ENCODE measurements around the gene ACSM4. TPM values are rescaled to one million over a fixed set of nuclear protein-coding genes. Genes with fewer than 3 reads are reported as not detected.
"Not testable (repeated sequence)": the region's sequence is repeated elsewhere in the genome, so short reads cannot be mapped to it uniquely, and the experiment has no call there.

ACSM4 gene
- total RNA-seq, 1 donor from 2014 or later = not detected

DNA sequence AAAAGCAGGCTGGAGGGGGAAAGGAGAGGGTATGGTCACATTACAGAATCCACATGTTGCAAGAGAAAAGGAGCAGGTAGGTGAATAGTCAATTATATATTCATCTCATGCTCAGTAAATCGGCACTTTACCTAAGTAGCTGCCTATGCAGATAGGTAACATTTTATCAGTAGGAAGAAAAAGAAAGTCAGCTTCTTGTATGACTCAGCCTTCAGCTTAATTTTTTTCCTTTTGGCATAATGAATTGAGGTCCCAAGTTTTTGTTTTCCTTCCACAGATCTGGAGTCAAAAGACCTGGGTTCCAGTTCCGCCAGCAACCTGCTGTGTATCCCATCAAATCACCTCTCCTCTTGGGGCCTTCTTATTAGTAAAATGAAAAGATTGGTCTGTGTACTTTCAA is 6.0 kb upstream of the ACSM4 start:
- no peaks in the 10 kb centered on the region for H3K4me1 Mint-ChIP-seq (ENCODE audit: low read depth)
- H3K27ac Mint-ChIP-seq = no peak overlapping the region
- H3K4me3 Mint-ChIP-seq = no peak overlapping the region
- H3K36me3 Mint-ChIP-seq (ENCODE audit: low read depth) = no peaks in the 10 kb centered on the region
- no peak for DNase-seq (ENCODE audit: low spot score)
- no peaks in the 10 kb centered on the region for H3K9me3 Mint-ChIP-seq
- peaks cover 12% of the 10 kb centered on the region for H3K27me3 Mint-ChIP-seq (ENCODE audit: insufficient read depth)
- intact Hi-C loops (cut with micrococcal nuclease) = no loop called here

GRCh38 chr12:7302266-7302986 is 1.4 kb upstream of the ACSM4 start:
- H3K27me3 Mint-ChIP-seq (ENCODE audit: insufficient read depth) = peaks cover 8% of the 10 kb centered on the region
- no peaks in the 10 kb centered on the region for H3K36me3 Mint-ChIP-seq (ENCODE audit: low read depth)
- H3K4me3 Mint-ChIP-seq = no peak overlapping the region
- no peak for DNase-seq (ENCODE audit: low spot score)
- H3K9me3 Mint-ChIP-seq = no peaks in the 10 kb centered on the region
- no peak overlapping the region for H3K27ac Mint-ChIP-seq
- intact Hi-C loops (cut with micrococcal nuclease) = no loop called here
- H3K4me1 Mint-ChIP-seq (ENCODE audit: low read depth) = no peaks in the 10 kb centered on the region

- no peaks in the 10 kb centered on the region for H3K9me3 Mint-ChIP-seq
- no peaks in the 10 kb centered on the region for H3K4me1 Mint-ChIP-seq (ENCODE audit: low read depth)
- DNase-seq (ENCODE audit: low spot score) = no peak
- H3K36me3 Mint-ChIP-seq (ENCODE audit: low read depth) = no peaks in the 10 kb centered on the region
- H3K27ac Mint-ChIP-seq = no peak overlapping the region
- intact Hi-C loops (cut with micrococcal nuclease) = no loop called here
- H3K27me3 Mint-ChIP-seq (ENCODE audit: insufficient read depth) = peaks cover 8% of the 10 kb centered on the region
- H3K4me3 Mint-ChIP-seq = no peak overlapping the region
Observed at GRCh38 chr12:7303230-7303629, 642 bp upstream of the ACSM4 start.

DNA sequence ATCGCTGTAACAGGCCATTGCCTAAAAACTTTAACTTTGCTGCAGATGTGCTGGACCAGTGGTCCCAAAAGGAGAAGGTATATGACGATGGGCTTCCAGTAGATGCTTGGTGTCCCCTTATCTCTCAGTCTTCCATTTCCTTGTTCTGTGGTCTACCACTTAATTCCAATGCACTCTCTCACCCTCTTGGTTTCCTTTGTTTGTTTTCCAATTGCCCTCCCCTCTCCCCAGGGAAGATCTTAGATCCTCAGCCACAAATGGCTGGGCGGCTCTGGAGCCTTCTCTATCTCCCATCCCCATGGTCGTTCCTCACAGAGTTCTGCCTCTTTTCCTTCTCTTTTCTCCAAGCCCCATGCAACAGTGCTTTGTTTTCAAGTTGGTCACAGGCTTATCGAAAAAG is 584 bp downstream of the ACSM4 start:
- Mint-ChIP-seq H3K9me3 (no peaks in the 10 kb centered on the region), H3K36me3 (ENCODE audit: low read depth) (no peaks in the 10 kb centered on the region), H3K27me3 (ENCODE audit: insufficient read depth) (peaks cover 8% of the 10 kb centered on the region), H3K27ac (no peak overlapping the region), H3K4me1 (ENCODE audit: low read depth) (no peaks in the 10 kb centered on the region), H3K4me3 (no peak overlapping the region)
- DNase-seq (ENCODE audit: low spot score) = no peak
- intact Hi-C loops (cut with micrococcal nuclease) = no loop called here

DNA sequence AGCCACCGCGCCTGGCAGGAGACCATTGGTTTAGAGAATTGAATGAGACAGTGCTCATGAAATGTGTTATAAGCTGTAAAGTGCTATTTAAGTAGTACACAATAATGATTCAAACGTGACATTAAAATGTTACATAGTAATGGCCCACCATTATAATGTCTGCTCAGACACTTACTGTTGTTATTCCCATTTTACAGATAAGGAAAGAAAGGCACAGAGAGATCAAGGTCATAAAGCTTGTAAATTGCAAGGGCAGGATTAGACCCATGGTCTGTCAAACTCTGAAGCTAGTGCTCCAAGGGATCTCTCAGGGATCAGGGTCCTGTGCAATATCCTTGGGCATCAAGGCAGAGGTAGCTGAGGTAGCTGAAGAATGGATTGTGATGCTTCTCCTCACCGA is 6.2 kb downstream of the ACSM4 start:
- Mint-ChIP-seq H3K27ac (no peak overlapping the region), H3K4me3 (no peak overlapping the region), H3K27me3 (ENCODE audit: insufficient read depth) (peaks cover 1% of the 10 kb centered on the region), H3K4me1 (ENCODE audit: low read depth) (no peaks in the 10 kb centered on the region), H3K9me3 (no peaks in the 10 kb centered on the region), H3K36me3 (ENCODE audit: low read depth) (no peaks in the 10 kb centered on the region)
- intact Hi-C loops (cut with micrococcal nuclease) = no loop called here
- DNase-seq (ENCODE audit: low spot score) = no peak

- peaks cover 2% of the 10 kb centered on the region for H3K27me3 Mint-ChIP-seq (ENCODE audit: insufficient read depth)
- H3K27ac Mint-ChIP-seq = no peak overlapping the region
- H3K9me3 Mint-ChIP-seq = no peaks in the 10 kb centered on the region
- no peak for DNase-seq (ENCODE audit: low spot score)
- intact Hi-C loops (cut with micrococcal nuclease) = no loop called here
- H3K4me3 Mint-ChIP-seq = no peak overlapping the region
- H3K36me3 Mint-ChIP-seq (ENCODE audit: low read depth) = no peaks in the 10 kb centered on the region
- no peaks in the 10 kb centered on the region for H3K4me1 Mint-ChIP-seq (ENCODE audit: low read depth)
Observed at GRCh38 chr12:7319930-7320329, 16.1 kb downstream of the ACSM4 start.

- no peak for DNase-seq (ENCODE audit: low spot score)
- Mint-ChIP-seq H3K36me3 (ENCODE audit: low read depth) (no peaks in the 10 kb centered on the region), H3K27ac (no peak overlapping the region), H3K27me3 (ENCODE audit: insufficient read depth) (no peaks in the 10 kb centered on the region), H3K4me3 (no peak overlapping the region), H3K4me1 (ENCODE audit: low read depth) (no peaks in the 10 kb centered on the region), H3K9me3 (no peaks in the 10 kb centered on the region)
- intact Hi-C loops (cut with micrococcal nuclease) = no loop called here
Observed at GRCh38 chr12:7321624-7322023, 17.8 kb downstream of the ACSM4 start.

DNA sequence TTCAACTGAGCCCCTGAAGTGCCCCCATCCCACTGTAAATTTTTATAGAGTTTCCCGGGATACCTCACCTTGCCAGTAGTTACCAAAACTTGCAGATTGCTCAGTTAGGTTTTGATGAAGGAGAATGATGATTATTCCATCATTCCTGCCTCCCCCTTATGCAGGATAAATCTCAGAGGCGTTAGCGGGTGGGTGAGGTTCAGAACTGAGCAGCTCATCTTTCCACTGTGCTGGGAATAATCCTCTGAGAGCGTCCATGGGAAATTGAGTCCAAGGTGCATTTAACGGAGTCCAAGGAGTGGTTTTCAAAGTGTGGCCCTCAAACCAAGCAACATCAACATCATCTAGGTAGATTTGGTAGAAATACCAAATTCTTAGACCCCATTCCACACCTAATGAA is 18.7 kb downstream of the ACSM4 start:
- Mint-ChIP-seq H3K4me1 (ENCODE audit: low read depth) (no peaks in the 10 kb centered on the region), H3K36me3 (ENCODE audit: low read depth) (no peaks in the 10 kb centered on the region), H3K27me3 (ENCODE audit: insufficient read depth) (no peaks in the 10 kb centered on the region), H3K4me3 (no peak overlapping the region), H3K27ac (no peak overlapping the region), H3K9me3 (no peaks in the 10 kb centered on the region)
- no peak for DNase-seq (ENCODE audit: low spot score)
- intact Hi-C loops (cut with micrococcal nuclease) = no loop called here

- Mint-ChIP-seq H3K4me3 (no peak overlapping the region), H3K27me3 (ENCODE audit: insufficient read depth) (no peaks in the 10 kb centered on the region), H3K4me1 (ENCODE audit: low read depth) (no peaks in the 10 kb centered on the region), H3K36me3 (ENCODE audit: low read depth) (no peaks in the 10 kb centered on the region), H3K9me3 (no peaks in the 10 kb centered on the region), H3K27ac (no peak overlapping the region)
- intact Hi-C loops (cut with micrococcal nuclease) = no loop called here
- no peak for DNase-seq (ENCODE audit: low spot score)
Observed at GRCh38 chr12:7324176-7324575, 20.3 kb downstream of the ACSM4 start.

DNA sequence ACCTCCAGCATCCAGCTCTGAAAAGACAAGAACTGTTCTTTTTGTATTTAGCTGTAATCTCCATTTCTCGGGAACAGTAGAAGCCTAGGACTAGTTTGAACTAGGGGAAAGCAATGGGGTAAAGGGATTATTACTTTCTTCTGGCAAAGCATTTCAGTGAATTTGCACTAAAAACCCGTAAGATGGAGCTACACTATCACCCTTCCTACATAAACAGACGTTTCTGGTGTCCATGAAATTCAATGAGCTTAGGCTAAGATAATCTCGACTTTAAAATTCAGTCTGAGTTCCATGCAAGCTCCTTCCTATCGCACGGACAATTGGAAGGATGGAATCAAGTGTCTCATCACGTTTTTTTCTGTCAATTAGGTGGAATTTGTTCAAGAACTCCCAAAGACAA is 24.0 kb downstream of the ACSM4 start:
- intact Hi-C loops (cut with micrococcal nuclease) = no loop called here

DNA sequence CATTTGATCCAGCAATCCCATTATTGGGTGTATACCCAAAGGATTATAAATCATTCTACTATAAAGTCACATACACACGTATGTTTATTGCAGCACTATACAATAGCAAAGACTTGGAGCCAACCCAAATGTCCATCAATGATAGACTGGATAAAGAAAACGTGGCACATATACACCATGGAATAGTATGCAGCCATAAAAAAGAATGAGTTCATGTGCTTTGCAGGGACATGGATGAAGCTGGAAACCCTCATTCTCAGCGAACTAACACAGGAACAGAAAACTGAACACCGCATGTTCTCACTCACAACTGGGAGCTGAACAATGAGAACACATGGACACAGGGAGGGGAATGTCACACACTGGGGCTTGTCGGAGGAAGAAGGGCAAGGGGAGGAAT is 33.9 kb downstream of the ACSM4 start:
- H3K4me1 Mint-ChIP-seq (ENCODE audit: low read depth); H3K4me3 Mint-ChIP-seq; H3K9me3 Mint-ChIP-seq; H3K36me3 Mint-ChIP-seq (ENCODE audit: low read depth); H3K27ac Mint-ChIP-seq; DNase-seq (ENCODE audit: low spot score); intact Hi-C loops (cut with micrococcal nuclease); H3K27me3 Mint-ChIP-seq (ENCODE audit: insufficient read depth): not testable (repeated sequence)

More for the DNA sequence above, 24.0 kb downstream of the ACSM4 start:
- Mint-ChIP-seq H3K9me3 (no peaks in the 10 kb centered on the region), H3K4me1 (ENCODE audit: low read depth) (peaks cover 5% of the 10 kb centered on the region), H3K27me3 (ENCODE audit: insufficient read depth) (peaks cover 2% of the 10 kb centered on the region), H3K4me3 (no peak overlapping the region), H3K27ac (no peak overlapping the region), H3K36me3 (ENCODE audit: low read depth) (no peaks in the 10 kb centered on the region)
- no peak for DNase-seq (ENCODE audit: low spot score)

DNA sequence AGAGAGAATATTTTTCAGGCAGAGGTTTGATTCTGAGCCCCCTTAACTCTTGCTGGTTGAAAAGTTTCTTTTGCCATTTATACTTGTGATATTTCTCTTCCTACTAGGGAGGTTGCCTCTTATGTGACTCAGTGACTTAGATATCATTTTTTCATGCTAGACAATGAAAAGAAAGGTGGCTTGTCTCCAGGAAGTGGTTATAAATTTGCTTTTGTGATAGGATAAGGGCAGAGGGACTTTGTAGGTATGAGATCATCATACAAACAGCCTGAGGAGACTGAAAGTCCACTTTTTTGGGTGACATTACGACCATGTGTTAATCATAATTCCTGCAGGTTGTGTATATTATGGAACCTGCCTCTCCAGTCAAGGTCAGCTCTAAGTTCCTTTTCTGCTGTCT is 35.8 kb downstream of the ACSM4 start:
- intact Hi-C loops (cut with micrococcal nuclease) = no loop called here
- Mint-ChIP-seq H3K9me3 (peaks cover 17% of the 10 kb centered on the region), H3K36me3 (ENCODE audit: low read depth) (peaks cover 2% of the 10 kb centered on the region), H3K4me1 (ENCODE audit: low read depth) (peaks cover 7% of the 10 kb centered on the region), H3K27me3 (ENCODE audit: insufficient read depth) (peaks cover 3% of the 10 kb centered on the region), H3K27ac (no peak overlapping the region), H3K4me3 (no peak overlapping the region)
- DNase-seq (ENCODE audit: low spot score) = no peak

DNA sequence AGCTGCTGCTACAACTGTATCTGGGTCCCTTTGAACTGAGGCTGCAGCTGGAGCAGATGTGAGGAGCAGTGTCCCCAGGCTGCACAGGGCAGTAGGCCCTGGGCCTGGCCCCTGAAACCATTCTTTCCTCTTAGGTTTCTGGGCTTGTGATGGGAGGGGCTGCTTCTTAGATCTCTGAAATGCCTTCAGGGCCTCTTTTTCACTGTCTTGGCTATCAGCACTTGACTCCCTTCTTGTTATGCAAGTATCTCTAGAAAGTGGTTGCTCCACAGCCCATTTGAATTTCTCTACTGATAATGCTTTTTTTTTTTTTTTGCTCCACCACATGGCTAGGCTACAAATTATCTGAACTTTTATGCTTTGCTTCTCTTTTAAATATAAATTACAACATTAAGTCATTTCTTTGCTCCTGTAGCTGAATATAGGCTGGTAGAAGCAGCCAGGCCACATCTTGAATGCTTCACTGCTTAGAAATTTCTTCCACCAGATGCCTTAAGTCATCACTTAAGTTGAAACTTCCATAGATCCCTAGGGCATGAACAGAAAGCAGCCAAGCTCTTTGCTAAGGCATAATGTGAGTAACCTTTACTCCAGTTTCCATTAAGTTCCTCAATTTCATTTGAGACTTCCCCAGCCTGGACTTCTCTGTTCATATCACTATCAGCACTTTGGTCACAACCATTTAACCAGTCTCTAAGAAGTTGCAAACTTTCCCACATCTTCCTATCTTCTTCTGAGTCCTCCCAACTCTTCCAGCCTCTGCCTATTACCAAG is 41.1 kb downstream of the ACSM4 start:
- peaks cover 10% of the 10 kb centered on the region for H3K4me1 Mint-ChIP-seq (ENCODE audit: low read depth)
- peaks cover 32% of the 10 kb centered on the region for H3K9me3 Mint-ChIP-seq
- no peak for DNase-seq (ENCODE audit: low spot score)
- intact Hi-C loops (cut with micrococcal nuclease) = no loop called here
- no peak overlapping the region for H3K27ac Mint-ChIP-seq
- H3K27me3 Mint-ChIP-seq (ENCODE audit: insufficient read depth) = no peaks in the 10 kb centered on the region
- H3K36me3 Mint-ChIP-seq (ENCODE audit: low read depth) = peaks cover 4% of the 10 kb centered on the region
- H3K4me3 Mint-ChIP-seq = no peak overlapping the region

Measured in activated T-helper 1 cell treated with anti-CD3 and anti-CD28 coated beads, Interleukin-12 subunit alpha, Interleukin-12 subunit beta, Interleukin-2, Interleukin-4 antibody, amounts not matched to agents 30 ng/mL and 10 ng/mL and 1 ng/mL, durations not matched to agents 14 hours and 24 hours and 36 hours (primary cell).